ENCODE measurements around the gene MEPE. TPM values are rescaled to one million over a fixed set of nuclear protein-coding genes. Genes with fewer than 3 reads are reported as not detected.

Gene MEPE, protein sequence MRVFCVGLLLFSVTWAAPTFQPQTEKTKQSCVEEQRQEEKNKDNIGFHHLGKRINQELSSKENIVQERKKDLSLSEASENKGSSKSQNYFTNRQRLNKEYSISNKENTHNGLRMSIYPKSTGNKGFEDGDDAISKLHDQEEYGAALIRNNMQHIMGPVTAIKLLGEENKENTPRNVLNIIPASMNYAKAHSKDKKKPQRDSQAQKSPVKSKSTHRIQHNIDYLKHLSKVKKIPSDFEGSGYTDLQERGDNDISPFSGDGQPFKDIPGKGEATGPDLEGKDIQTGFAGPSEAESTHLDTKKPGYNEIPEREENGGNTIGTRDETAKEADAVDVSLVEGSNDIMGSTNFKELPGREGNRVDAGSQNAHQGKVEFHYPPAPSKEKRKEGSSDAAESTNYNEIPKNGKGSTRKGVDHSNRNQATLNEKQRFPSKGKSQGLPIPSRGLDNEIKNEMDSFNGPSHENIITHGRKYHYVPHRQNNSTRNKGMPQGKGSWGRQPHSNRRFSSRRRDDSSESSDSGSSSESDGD
- not detected in 2 replicates for total RNA-seq

DNA sequence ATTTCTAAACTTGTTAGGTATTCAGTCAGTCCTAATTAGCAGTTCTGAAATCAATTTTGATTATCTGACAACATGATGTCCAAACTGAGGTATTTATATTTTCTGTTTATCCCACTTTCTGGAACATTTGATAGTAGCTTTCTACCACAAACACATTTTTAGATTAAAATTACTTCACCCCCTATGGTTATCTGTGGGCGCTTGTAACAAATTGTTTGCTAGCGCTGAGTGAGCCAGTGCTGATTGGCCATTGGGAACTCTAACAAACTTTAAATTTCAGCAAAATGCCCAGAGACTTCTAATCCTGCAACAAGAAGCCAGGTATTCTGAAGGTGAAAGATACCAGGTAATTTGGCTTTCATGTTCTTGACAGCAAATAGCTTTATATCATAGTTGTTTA, at the start of gene MEPE:
Gene MEPE (plus strand): TSS at position 301 of the 400 bp plus-strand sequence. CDS start 1,746 bp downstream, outside the sequence.
- no peak within 1 kb of the TSS for H3K4me3 ChIP-seq (ENCODE audit: low read depth, low read length)
- no peak for FAIRE-seq
- H3K36me3 ChIP-seq (ENCODE audit: control insufficient read depth, insufficient read depth, low read length): no peaks in the 10 kb centered on the region
- TF ChIP-seq, protein P1, sequence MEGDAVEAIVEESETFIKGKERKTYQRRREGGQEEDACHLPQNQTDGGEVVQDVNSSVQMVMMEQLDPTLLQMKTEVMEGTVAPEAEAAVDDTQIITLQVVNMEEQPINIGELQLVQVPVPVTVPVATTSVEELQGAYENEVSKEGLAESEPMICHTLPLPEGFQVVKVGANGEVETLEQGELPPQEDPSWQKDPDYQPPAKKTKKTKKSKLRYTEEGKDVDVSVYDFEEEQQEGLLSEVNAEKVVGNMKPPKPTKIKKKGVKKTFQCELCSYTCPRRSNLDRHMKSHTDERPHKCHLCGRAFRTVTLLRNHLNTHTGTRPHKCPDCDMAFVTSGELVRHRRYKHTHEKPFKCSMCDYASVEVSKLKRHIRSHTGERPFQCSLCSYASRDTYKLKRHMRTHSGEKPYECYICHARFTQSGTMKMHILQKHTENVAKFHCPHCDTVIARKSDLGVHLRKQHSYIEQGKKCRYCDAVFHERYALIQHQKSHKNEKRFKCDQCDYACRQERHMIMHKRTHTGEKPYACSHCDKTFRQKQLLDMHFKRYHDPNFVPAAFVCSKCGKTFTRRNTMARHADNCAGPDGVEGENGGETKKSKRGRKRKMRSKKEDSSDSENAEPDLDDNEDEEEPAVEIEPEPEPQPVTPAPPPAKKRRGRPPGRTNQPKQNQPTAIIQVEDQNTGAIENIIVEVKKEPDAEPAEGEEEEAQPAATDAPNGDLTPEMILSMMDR (IDR thresholded peaks at IDR 0.05; ENCODE audit: insufficient read depth, low read length, severe bottlenecking): no peak
- H3K27me3 ChIP-seq (ENCODE audit: control insufficient read depth, insufficient read depth, low read length): no peaks in the 10 kb centered on the region
- DNase-seq (ENCODE audit: low read depth): no peak

DNA sequence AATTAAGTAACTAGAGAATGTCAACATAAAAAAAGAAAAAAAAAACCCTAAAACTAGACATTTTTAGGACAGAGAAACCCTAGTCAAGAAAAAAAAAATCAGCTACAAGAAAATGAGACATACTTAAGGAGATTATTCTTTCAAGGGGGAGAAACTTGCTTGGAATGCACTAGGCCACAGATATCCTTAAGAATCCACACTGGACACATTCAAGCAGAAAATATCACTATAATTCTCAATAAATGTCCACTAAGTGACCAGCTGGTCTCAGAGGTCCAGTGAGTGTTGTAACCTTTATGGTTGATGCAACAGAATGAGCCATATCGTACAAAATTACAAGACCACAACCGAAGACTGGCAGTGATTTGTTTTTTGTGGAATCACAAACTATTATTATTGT, 49.0 kb upstream of the MEPE start:
- DNase-seq (ENCODE audit: low read depth): no peak
- H3K36me3 ChIP-seq (ENCODE audit: control insufficient read depth, insufficient read depth, low read length): no peaks in the 10 kb centered on the region
- H3K4me3 ChIP-seq (ENCODE audit: low read depth, low read length): no peak overlapping the region
- TF ChIP-seq, protein P1 (IDR thresholded peaks at IDR 0.05; ENCODE audit: insufficient read depth, low read length, severe bottlenecking): no peak
- no peak for FAIRE-seq
- no peaks in the 10 kb centered on the region for H3K27me3 ChIP-seq (ENCODE audit: control insufficient read depth, insufficient read depth, low read length)

DNA sequence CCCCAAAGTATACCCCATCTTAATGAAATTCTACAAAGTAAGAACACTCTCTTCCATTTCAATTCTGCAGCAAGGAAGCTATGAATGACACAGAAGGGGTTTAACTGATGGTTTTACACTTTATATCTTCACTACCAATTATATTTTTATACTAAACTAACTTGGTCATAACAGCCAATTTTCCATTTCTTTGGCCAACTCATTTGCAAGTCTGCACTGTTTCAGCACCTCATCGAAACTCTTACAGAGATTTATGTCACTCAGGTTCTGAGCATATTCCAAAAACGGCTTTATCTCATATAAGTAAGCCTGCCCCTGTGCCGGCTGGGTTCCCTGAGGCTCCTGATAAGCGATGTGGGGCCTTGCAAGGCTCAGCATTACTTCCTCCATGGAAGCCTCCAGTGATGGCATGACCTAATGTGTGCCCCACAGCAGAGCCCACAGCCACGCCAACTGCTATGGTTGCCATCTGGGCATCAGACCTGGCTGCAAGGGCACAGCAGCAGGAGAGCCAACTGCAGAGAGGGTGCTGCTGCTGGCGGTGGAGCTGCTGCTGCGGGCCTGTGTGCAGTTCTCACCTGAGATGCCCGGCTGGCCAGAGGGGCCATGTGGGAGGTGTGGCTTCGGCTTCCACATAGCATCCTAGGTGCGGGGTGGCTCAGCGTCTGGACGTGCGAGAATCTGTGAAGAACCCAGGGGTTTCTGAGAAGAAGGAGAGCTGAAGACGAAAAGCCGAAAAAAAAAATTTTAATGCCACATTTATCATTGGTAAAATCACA, 46.8 kb upstream of the MEPE start:
- Histone ChIP-seq H3K27me3 (ENCODE audit: control insufficient read depth, insufficient read depth, low read length) (no peaks in the 10 kb centered on the region), H3K36me3 (ENCODE audit: control insufficient read depth, insufficient read depth, low read length) (no peaks in the 10 kb centered on the region), H3K4me3 (ENCODE audit: low read depth, low read length) (no peak overlapping the region)
- DNase-seq (ENCODE audit: low read depth) (no peak), FAIRE-seq (no peak)
- TF ChIP-seq, protein P1 (IDR thresholded peaks at IDR 0.05; ENCODE audit: insufficient read depth, low read length, severe bottlenecking): no peak

DNA sequence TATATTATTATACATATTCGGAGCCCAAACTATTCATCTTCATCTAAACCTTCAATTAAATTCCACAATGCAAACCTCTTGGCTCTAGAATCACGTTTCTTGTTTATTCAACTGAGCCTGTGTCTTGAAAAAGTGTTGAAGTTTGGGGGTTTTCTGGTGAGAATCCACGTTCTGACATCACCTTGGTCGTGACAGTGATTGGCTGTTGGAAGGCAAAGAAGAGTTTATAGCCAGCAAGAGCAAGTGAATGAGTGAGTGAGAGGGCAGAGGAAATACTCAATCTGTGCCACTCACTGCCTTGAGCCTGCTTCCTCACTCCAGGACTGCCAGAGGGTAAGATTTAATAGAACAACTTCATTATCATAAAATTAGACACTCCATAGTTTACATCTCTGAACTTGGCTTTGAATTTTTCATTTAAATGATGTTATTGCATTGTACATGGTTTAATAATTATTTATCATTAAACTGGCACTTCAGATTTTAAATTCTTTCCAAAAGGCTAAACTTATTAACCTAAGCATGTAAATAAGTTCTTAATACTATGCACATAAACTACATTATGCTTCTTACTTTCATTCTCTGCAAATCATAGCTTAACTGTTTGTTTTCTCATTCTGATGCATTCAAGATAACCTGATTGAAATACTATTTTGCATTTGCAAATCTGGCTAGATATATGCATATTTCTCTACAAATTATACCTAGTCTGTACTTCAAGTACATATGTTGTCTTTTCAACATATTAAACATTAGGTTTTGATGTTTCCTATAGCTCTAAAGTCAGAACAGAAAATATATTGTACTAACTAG, 33.3 kb upstream of the MEPE start, which contains the start of gene IBSP:
Gene IBSP (plus strand): TSS at position 254 of the 813 bp plus-strand sequence. CDS start 2,808 bp downstream, outside the sequence.
- FAIRE-seq: no peak
- H3K27me3 ChIP-seq (ENCODE audit: control insufficient read depth, insufficient read depth, low read length): no peaks in the 10 kb centered on the region
- H3K36me3 ChIP-seq (ENCODE audit: control insufficient read depth, insufficient read depth, low read length): no peaks in the 10 kb centered on the region
- TF ChIP-seq, protein P1 (IDR thresholded peaks at IDR 0.05; ENCODE audit: insufficient read depth, low read length, severe bottlenecking): no peak
- DNase-seq (ENCODE audit: low read depth): no peak
- H3K4me3 ChIP-seq (ENCODE audit: low read depth, low read length): no peak within 1 kb of the TSS

DNA sequence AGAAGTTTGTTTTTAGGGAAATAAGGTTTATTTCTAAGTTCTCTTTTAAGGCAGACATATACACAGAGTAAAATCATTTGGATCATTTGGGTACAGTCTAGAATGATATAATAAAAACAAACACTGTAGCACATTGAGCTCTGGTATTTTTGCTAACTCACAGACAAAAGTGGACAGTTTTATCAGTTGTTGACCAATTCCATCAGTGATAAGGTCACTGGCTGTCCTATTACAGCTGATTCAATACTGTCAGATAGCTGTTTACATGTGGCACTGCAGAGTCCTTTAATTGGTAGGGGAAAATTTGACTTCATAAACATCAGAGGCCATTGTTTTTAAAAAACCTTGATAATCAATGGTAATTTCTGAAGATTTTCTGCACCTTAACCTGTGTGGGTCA, 29.9 kb upstream of the MEPE start:
- DNase-seq (ENCODE audit: low read depth): no peak
- H3K36me3 ChIP-seq (ENCODE audit: control insufficient read depth, insufficient read depth, low read length): no peaks in the 10 kb centered on the region
- H3K27me3 ChIP-seq (ENCODE audit: control insufficient read depth, insufficient read depth, low read length): no peaks in the 10 kb centered on the region
- H3K4me3 ChIP-seq (ENCODE audit: low read depth, low read length): no peak overlapping the region
- FAIRE-seq: no peak
- TF ChIP-seq, protein P1 (IDR thresholded peaks at IDR 0.05; ENCODE audit: insufficient read depth, low read length, severe bottlenecking): no peak
